Activated CD8-positive, alpha-beta memory T cell treated with anti-CD3 and anti-CD28 coated beads, Interleukin-2, amount 10 ng/mL, durations not matched to agents 7 days and 5 days (primary cell): ENCODE data around the gene TREML1. TPM values are rescaled to one million over a fixed set of nuclear protein-coding genes. Genes with fewer than 3 reads are reported as not detected.

ENCODE experiments used
- ATAC-seq: fragments of 150-1000 bp; cut with Tn5 transposase; one replicate; pipeline ENCODE4 v1.10.0; 2021; ENCODE audit warnings: moderate library complexity
- CTCF ChIA-PET: fragments of 350-600 bp; sonication (Branson Sonifier 250); formaldehyde crosslinking; loops from one replicate; lab custom pipeline; 2021; ENCODE audit warnings: antibody characterized with exemption; lab: Charles Lee
- DNase-seq: peaks from one replicate; pipeline ENCODE4 v3.0.0-alpha.2; 2020
- H3K27ac Mint-ChIP-seq: one replicate; pipeline ENCODE4 v1.8.0; 2021; ENCODE audit warnings: mild to moderate bottlenecking, mixed read lengths
- H3K27me3 Mint-ChIP-seq: one replicate; pipeline ENCODE4 v1.8.0; 2021; ENCODE audit warnings: mixed read lengths
- H3K36me3 Mint-ChIP-seq: one replicate; pipeline ENCODE4 v1.8.0; 2021; ENCODE audit warnings: mild to moderate bottlenecking, mixed read lengths
- H3K4me1 Mint-ChIP-seq: one replicate; pipeline ENCODE4 v1.8.0; 2021; ENCODE audit warnings: mixed read lengths
- H3K4me3 Mint-ChIP-seq: one replicate; pipeline ENCODE4 v1.8.0; 2021; ENCODE audit warnings: mild to moderate bottlenecking, moderate library complexity, mixed read lengths
- H3K9me3 Mint-ChIP-seq: one replicate; pipeline ENCODE4 v1.8.0; 2022; ENCODE audit warnings: low read depth, mixed read lengths
- total RNA-seq, 2 experiments: library from RNA; stranded (reverse); gene quantifications; one replicate each; pipeline ENCODE4 v1.2.3, GENCODE V29; 2021

The TREML1 gene
- not detected for total RNA-seq

- H3K4me1 Mint-ChIP-seq, result no peaks in the 10 kb centered on the region
- no peak within 1 kb of the TSS for H3K27ac Mint-ChIP-seq
- ATAC-seq (no peak), DNase-seq (no peak)
- no peak within 1 kb of the TSS for H3K4me3 Mint-ChIP-seq
- no peaks in the 10 kb centered on the region for H3K9me3 Mint-ChIP-seq
- CTCF ChIA-PET, result no interaction called here
- no peaks in the 10 kb centered on the region for H3K36me3 Mint-ChIP-seq
- H3K27me3 Mint-ChIP-seq, result peaks cover 17% of the 10 kb centered on the region
Observed at GRCh38 chr6:41153992-41154625, at the start of gene TREML1. TSS of gene TREML1 (minus strand) at chr6:41154347. CDS start at chr6:41154288, 59 bp downstream.

GRCh38 chr6:41201764-41202173 lies 47.6 kb upstream of the TREML1 start:
- ATAC-seq (no peak), DNase-seq (no peak)
- H3K4me3 Mint-ChIP-seq, result peak overlapping the region; percentile 43
- H3K36me3 Mint-ChIP-seq, result peaks cover 10% of the 10 kb centered on the region
- CTCF ChIA-PET, result interaction anchor here (0.9 to 1.6 kb wide), 3 partner anchors 15 to 174 kb away, joined by 3 to 4 read pairs (median 3); no protein-coding TSS in a partner anchor
- no peaks in the 10 kb centered on the region for H3K9me3 Mint-ChIP-seq
- no peaks in the 10 kb centered on the region for H3K27me3 Mint-ChIP-seq
- H3K4me1 Mint-ChIP-seq, result peaks cover 41% of the 10 kb centered on the region
- peak overlapping the region; percentile 96 for H3K27ac Mint-ChIP-seq

GRCh38 chr6:41200901-41201763 lies 47.0 kb upstream of the TREML1 start, which contains the start of gene TREML2:
TSS of gene TREML2 (minus strand) at chr6:41201149. CDS start at chr6:41201008, 141 bp downstream.
- Mint-ChIP-seq H3K27me3 (no peaks in the 10 kb centered on the region), H3K4me1 (peaks cover 41% of the 10 kb centered on the region), H3K27ac (peak within 1 kb of the TSS; percentile 96), H3K36me3 (peaks cover 10% of the 10 kb centered on the region), H3K4me3 (peak within 1 kb of the TSS; percentile 43), H3K9me3 (no peaks in the 10 kb centered on the region)
- ATAC-seq (peak; percentile 28), DNase-seq (peak; percentile 55)
- CTCF ChIA-PET, result interaction anchor here (0.8 to 2.3 kb wide), 11 partner anchors 9 to 173 kb away, joined by 3 to 8 read pairs (median 4); partner anchors contain the start of gene NCR2

GRCh38 chr6:41200296-41200900 lies 46.3 kb upstream of the TREML1 start:
- Mint-ChIP-seq H3K9me3 (no peaks in the 10 kb centered on the region), H3K27me3 (no peaks in the 10 kb centered on the region), H3K4me3 (peak overlapping the region; percentile 43), H3K4me1 (peaks cover 41% of the 10 kb centered on the region), H3K27ac (peak overlapping the region; percentile 96), H3K36me3 (peaks cover 11% of the 10 kb centered on the region)
- peak; percentile 82 for DNase-seq
- CTCF ChIA-PET, result interaction anchor here (0.8 to 2.3 kb wide), 11 partner anchors 9 to 168 kb away, joined by 3 to 8 read pairs (median 4); partner anchors contain the start of gene NCR2
- peak; percentile 74 for ATAC-seq

GRCh38 chr6:41199552-41200246 lies 45.6 kb upstream of the TREML1 start:
- DNase-seq (peak; percentile 70), ATAC-seq (peak; percentile 64)
- Mint-ChIP-seq H3K9me3 (no peaks in the 10 kb centered on the region), H3K36me3 (peaks cover 5% of the 10 kb centered on the region), H3K4me3 (peak overlapping the region; percentile 43), H3K4me1 (peaks cover 43% of the 10 kb centered on the region), H3K27me3 (no peaks in the 10 kb centered on the region), H3K27ac (peak overlapping the region; percentile 96)
- CTCF ChIA-PET, result interaction anchor here (0.8 to 2.3 kb wide), 8 partner anchors 8 to 100 kb away, joined by 3 to 8 read pairs (median 6); no protein-coding TSS in a partner anchor

GRCh38 chr6:41197234-41197633 lies 43.1 kb upstream of the TREML1 start:
- H3K27me3 Mint-ChIP-seq, result no peaks in the 10 kb centered on the region
- CTCF ChIA-PET, result interaction anchor here (0.8 to 3.6 kb wide), 4 partner anchors 15 to 137 kb away, joined by 3 to 17 read pairs (median 3); partner anchors contain the start of genes NFYA and OARD1
- H3K4me1 Mint-ChIP-seq, result peaks cover 37% of the 10 kb centered on the region
- H3K36me3 Mint-ChIP-seq, result peaks cover 3% of the 10 kb centered on the region
- no peak overlapping the region for H3K4me3 Mint-ChIP-seq
- no peak overlapping the region for H3K27ac Mint-ChIP-seq
- no peaks in the 10 kb centered on the region for H3K9me3 Mint-ChIP-seq
- ATAC-seq, result no peak
- DNase-seq, result no peak

- Mint-ChIP-seq H3K27me3 (no peaks in the 10 kb centered on the region), H3K36me3 (peaks cover 10% of the 10 kb centered on the region), H3K4me1 (peaks cover 8% of the 10 kb centered on the region), H3K27ac (no peak overlapping the region), H3K4me3 (no peak overlapping the region), H3K9me3 (peaks cover 6% of the 10 kb centered on the region)
- CTCF ChIA-PET, result interaction anchor here (3.6 kb wide), 1 partner anchor 12 kb away, joined by 17 read pairs; no protein-coding TSS in a partner anchor
- DNase-seq (no peak), ATAC-seq (no peak)
Observed at GRCh38 chr6:41194386-41194785, 40.2 kb upstream of the TREML1 start.

GRCh38 chr6:41193884-41194283 lies 39.7 kb upstream of the TREML1 start:
- Mint-ChIP-seq H3K27me3 (no peaks in the 10 kb centered on the region), H3K4me1 (peaks cover 4% of the 10 kb centered on the region), H3K9me3 (peaks cover 9% of the 10 kb centered on the region), H3K4me3 (no peak overlapping the region), H3K36me3 (peaks cover 12% of the 10 kb centered on the region), H3K27ac (no peak overlapping the region)
- DNase-seq (no peak), ATAC-seq (no peak)
- CTCF ChIA-PET, result no interaction called here

- Mint-ChIP-seq H3K4me3 (no peak overlapping the region), H3K9me3 (peaks cover 9% of the 10 kb centered on the region)
- peak; percentile 20 for ATAC-seq
Observed at GRCh38 chr6:41193171-41193734, 39.1 kb upstream of the TREML1 start.

GRCh38 chr6:41191569-41191968 lies 37.4 kb upstream of the TREML1 start:
- DNase-seq (no peak), ATAC-seq (peak; percentile 38)
- CTCF ChIA-PET, result interaction anchor here (0.9 to 1.6 kb wide), 7 partner anchors 9 to 163 kb away, joined by 3 to 10 read pairs (median 4); partner anchors contain the start of gene TREML2
- Mint-ChIP-seq H3K27ac (no peak overlapping the region), H3K4me1 (peaks cover 10% of the 10 kb centered on the region), H3K27me3 (no peaks in the 10 kb centered on the region), H3K9me3 (peaks cover 9% of the 10 kb centered on the region), H3K36me3 (peaks cover 11% of the 10 kb centered on the region), H3K4me3 (no peak overlapping the region)

More at GRCh38 chr6:41193171-41193734, 39.1 kb upstream of the TREML1 start:
- Mint-ChIP-seq H3K27me3 (no peaks in the 10 kb centered on the region), H3K4me1 (peaks cover 6% of the 10 kb centered on the region), H3K27ac (no peak overlapping the region), H3K36me3 (peaks cover 12% of the 10 kb centered on the region)
- no peak for DNase-seq
- CTCF ChIA-PET, result no interaction called here

GRCh38 chr6:41190791-41191190 lies 36.6 kb upstream of the TREML1 start:
- no peak for DNase-seq
- H3K36me3 Mint-ChIP-seq, result peaks cover 10% of the 10 kb centered on the region
- H3K27ac Mint-ChIP-seq, result no peak overlapping the region
- H3K4me3 Mint-ChIP-seq, result no peak overlapping the region
- CTCF ChIA-PET, result interaction anchor here (1.5 to 2.7 kb wide), 3 partner anchors 9 to 127 kb away, joined by 3 to 10 read pairs (median 8); no protein-coding TSS in a partner anchor
- H3K4me1 Mint-ChIP-seq, result peaks cover 18% of the 10 kb centered on the region
- H3K27me3 Mint-ChIP-seq, result no peaks in the 10 kb centered on the region
- peaks cover 9% of the 10 kb centered on the region for H3K9me3 Mint-ChIP-seq
- ATAC-seq, result no peak

GRCh38 chr6:41189967-41190366 lies 35.8 kb upstream of the TREML1 start:
- no peak for DNase-seq
- ATAC-seq, result no peak
- Mint-ChIP-seq H3K4me3 (no peak overlapping the region), H3K27me3 (no peaks in the 10 kb centered on the region), H3K27ac (no peak overlapping the region), H3K9me3 (peaks cover 9% of the 10 kb centered on the region), H3K4me1 (peaks cover 24% of the 10 kb centered on the region), H3K36me3 (peaks cover 10% of the 10 kb centered on the region)
- CTCF ChIA-PET, result interaction anchor here (1.3 to 2.7 kb wide), 4 partner anchors 8 to 128 kb away, joined by 3 to 10 read pairs (median 6); no protein-coding TSS in a partner anchor
